HG02973 (cell line): ENCODE measurements around the gene ZDHHC11.
"Not testable (repeated sequence)": the region's sequence is repeated elsewhere in the genome, so short reads cannot be mapped to it uniquely, and the experiment has no call there.

Source experiments
- ATAC-seq: cut with Tn5 transposase; IDR thresholded peaks from one replicate; pipeline ENCODE4 v1.9.1; 2021; ENCODE audit warnings: moderate library complexity; ENCODE audit not compliant: unreplicated experiment

Gene ZDHHC11

DNA sequence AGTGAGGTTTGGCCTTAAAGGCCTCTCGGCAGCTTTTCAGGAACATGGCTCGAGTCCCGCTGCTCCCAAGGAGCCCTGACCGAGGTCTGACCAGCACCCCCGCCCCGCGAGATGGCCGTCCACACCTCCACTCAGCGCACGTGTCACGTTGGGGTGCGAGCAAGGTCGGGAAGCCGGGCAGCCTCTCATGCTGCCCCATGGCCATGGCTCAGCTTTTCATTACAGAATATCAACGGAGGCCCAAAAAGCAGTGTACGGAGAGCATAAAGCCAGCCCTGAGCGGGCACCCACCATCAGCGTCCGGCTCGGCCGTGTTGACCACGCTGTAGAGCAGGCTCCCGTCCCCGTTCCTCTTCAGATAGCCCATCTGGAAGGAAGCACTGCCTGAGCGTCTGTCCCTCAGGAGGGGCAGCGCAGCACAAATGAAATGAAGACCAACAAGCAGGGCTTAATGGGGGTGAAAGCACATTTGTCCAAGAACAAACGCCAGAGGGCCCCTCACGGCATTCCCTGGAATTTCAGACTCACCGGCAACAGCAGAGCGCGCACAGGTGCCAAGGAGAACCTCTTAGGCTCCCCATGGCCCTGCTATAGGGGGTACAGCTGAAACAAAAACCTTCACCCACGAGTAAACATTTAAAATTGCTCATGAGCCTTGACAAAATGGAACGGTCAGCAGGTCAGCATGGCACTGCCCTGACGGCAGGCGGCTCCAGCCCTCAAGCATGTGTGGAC, 30.2 kb upstream of the ZDHHC11 start:
- ATAC-seq = no peak

DNA sequence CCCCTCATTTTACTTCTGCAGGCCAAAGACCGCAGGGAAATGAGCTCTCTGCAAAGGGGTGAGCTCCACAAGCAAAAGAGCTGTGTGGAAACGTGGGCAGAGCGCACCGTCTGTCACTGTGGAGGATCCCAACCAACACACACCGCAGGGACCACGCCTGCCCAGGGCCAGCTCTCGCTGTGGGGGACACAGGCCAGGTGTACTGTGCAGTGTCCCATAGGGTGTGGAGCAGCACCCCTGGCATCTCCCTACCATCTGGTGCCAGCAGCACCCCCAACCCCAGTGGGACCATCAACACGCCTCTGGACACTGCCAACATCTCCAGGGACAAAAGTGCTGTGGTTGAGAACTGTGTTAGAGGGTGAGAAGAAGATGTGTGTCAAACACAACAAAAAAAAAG, 27.9 kb upstream of the ZDHHC11 start:
- ATAC-seq = not testable (repeated sequence)

DNA sequence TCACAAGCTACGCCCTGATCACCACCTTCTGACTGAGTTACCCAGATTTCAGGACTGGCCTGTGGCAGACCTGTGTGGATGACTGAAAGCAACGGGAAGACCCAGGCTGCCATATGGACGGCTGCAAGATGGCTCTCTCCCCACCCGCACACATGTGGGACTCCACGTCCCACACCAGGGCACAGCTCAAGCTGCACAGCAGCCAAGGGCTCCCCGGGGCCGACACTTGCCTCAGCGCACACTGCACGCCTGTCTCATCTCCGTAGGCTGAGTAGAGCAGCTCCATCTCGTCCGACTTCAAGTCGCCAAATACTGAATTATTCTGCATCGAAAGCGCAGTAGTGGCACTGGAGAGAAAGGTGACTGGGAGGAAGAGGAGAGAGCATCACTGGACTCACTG, 27.3 kb upstream of the ZDHHC11 start:
- no peak for ATAC-seq

DNA sequence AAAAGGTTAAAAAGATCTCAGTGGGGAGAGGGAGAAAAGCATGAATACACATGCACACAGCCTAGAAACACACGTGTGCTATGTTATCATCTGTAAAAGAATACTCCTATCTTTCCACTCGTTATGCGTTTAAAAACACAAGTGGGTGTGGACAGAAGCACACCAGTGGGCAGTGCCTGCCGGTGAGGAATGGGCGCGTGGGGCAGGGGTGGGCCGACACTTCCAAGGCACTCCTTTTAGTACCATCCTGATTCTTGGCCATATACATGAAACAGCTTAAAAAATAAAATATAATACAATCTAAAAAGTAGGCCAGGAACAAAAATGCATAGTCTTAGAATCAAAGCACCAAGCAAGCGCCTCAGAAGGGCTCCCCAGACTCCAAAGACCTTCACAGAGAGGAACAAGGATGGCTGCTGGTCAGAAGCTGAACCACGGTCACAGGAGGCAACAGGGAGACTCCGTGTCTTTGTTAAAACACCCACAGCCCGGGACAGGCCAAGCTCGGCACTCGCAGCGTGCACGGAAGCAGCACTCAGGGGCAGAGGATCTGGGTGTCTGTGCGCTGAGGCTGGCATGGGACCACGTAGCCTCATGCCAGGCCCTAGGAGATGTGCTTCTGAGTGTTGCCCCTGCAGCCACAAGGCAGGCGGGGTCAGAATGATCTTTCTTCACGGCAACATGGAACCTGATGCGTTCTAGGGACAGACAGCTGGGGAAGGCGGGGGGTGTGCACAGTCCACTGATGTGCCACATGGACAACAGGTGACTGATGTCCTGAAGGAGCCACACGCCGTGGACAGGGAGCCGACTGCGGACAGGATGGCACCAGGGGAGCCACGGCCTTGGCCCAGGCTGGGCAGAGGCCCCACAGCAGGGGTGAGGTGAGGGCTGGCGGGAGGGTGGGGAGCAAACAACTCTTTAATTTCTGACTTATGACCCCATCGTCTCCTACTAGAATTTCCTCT, 25.9 kb upstream of the ZDHHC11 start:
- no peak for ATAC-seq

GRCh38 chr5:875931-876330, 25.1 kb upstream of the ZDHHC11 start:
- no peak for ATAC-seq

GRCh38 chr5:873328-873727, 22.5 kb upstream of the ZDHHC11 start:
- ATAC-seq = no peak

DNA sequence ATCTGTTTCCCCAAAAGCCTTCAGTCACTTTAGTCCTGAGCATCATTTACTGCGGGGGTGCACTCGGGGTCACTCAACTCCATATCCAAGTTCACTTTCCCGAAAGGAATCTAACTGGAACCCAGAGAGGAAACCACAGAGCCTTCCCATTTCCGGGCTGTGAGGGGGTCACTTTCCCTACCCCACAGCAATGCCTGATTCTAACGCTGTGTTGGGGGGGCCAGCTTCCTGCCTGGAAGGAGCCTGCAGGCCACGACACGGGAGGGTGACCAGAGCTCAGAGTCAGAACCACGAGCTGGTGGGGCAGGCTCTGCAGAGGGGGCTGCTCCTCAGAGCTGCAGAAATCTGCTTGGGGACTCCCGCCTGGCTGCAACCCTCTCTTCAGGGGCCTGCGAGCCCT, 21.5 kb upstream of the ZDHHC11 start:
- no peak for ATAC-seq

DNA sequence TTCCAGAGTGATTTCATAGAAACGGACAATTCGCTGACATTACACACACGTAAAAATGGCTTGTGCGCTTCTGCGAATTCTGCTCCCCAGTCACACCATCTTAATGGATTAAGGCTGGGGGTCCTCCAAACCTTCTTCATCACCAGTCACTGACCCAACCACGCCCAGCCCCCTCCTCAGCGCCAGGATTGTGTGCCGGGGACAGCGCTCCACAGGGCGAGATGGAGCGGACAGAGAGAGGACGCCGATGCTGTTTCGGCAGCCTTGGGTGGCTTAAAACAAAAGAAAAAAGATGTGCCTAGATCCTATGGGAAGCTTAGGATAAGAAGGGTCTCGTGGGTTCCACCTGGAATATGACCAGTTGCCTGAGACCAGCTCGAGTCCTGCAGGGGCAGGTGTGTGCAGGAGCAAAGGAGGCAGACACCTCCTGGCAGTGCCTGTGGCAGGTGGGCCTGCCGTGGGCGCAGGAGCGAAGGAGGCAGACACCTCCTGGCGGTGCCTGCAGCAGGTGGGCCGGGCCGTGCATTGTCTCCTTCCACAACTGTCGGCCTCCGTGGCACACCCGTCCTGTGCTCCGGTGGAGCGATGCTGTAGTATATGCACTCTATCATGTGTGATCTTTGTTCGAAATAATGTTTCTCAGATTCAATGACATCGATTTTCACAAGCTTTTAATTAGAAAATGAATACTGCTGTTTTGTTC, 21.0 kb upstream of the ZDHHC11 start:
- ATAC-seq = no peak

DNA sequence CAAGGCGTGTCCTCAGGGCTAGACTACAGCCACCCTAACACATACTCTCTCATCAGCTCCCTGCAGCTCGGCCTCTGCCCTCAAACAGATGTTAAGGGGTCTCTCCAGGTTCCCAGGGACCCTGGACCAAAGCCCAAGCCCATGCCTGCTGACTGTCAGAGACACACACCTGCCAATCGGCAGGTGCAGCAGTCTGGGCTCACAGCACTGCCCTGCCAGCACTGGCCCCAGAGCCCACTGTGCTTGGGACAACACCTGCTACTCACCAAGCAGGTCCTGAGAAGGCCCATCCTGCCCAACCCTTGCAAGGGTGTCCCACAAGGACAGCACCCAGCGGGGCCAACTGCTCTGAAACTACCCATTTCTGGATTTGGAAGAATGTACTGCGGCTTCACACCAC, 20.2 kb upstream of the ZDHHC11 start:
- no peak for ATAC-seq

DNA sequence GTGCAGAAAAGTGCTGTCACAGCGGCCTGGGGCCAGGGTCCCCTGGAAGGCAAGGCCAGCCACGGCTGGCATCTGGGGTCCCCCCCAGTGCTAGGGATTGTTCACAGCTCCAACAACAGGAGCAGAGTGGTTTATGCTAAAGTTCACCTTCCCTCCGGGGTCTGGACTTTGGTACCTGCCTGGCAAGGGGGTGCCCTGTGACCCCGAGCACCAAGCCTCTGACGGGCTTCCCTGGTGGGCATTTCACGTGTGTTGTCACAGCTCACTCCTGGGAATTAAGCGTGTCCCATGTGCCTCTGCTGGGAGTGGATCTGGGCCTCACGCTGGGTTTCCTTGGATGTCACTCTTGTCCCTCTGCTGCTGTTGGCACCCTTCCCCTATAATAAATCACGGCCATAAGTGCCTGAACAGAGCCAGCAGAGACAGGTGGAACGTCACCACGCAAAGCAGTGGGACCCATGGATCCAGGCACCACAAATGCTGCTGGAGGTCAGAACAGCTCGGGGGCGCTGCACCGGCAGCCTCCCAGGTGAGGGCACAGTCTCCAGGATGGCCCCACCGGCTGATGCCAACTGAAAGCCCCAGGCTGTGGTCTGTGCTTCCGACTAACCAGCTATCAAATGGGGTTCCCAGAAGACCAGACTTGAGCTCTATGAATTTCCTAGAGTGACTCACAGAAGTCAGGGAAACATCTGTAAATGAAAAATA, 17.8 kb upstream of the ZDHHC11 start:
- ATAC-seq = no peak

- no peak for ATAC-seq
These were observed 16.6 kb upstream of the ZDHHC11 start for GRCh38 chr5:867300-867870.

DNA sequence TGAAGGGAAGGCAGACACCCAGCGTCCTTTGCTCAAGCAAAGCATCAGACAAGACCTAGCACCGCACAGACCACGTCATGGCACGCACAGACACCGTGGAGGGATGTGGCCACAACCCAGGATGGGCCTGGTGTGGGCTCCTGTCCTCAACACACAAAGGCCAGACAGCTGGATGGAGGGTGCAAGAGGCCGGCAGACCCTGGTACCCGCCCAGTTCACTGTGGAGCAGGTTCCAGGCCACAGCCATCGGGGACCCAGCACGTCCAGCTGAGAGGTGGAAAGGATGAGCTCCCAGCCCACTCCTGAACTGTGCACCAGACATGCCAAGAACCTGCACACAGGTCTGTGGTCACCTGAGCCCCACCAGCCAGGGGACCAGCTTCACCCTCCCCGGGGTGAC, 15.0 kb upstream of the ZDHHC11 start:
- no peak for ATAC-seq

DNA sequence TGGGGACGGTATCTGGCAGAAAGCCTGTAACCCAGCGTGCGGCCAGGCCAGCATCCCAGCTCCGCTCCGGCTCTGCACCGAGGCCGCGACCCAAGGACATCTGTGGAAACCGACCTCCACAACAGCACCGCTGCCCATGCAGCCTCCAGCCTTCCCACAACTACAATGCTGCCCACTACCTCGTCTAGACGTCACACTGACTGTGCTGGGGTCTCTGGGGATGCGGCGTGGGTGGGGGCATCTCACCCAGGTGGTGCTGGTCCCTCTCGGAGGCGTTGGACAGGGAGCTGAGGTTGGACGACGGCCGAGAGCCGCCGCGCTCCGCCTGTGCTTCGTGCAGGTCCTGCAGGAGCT, 14.4 kb upstream of the ZDHHC11 start:
- no peak for ATAC-seq

DNA sequence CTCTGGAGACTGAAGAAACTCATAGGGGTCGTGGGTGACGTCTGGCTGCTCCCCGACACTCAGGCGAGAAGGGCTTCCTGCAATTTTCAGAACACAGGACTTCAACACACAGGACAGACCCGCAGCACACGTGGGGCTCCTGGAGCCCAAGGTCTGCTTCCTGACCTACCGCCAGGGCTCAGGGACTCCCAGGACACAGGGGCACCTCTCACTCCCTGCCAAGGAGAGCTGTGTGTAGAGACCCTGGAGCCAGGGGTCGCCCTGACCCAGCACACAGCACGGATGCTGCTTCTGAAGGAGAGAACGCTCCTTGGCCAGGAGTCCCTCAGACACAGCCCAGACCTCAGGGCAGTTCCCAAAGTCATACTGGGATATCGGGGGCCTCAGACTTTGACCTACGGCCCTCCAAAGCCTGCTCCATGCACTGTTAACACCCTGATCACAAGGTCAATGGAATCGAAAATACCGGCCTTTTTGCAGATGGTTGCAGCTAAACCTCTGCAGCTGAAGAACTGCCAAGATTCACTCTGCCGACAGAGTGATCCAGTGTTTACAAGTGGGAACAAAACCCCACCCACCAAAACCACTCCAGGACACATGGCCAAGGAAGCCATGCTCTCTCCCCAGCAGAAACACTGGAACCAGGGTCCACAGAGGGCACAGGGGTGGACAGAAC, 13.8 kb upstream of the ZDHHC11 start:
- no peak for ATAC-seq

DNA sequence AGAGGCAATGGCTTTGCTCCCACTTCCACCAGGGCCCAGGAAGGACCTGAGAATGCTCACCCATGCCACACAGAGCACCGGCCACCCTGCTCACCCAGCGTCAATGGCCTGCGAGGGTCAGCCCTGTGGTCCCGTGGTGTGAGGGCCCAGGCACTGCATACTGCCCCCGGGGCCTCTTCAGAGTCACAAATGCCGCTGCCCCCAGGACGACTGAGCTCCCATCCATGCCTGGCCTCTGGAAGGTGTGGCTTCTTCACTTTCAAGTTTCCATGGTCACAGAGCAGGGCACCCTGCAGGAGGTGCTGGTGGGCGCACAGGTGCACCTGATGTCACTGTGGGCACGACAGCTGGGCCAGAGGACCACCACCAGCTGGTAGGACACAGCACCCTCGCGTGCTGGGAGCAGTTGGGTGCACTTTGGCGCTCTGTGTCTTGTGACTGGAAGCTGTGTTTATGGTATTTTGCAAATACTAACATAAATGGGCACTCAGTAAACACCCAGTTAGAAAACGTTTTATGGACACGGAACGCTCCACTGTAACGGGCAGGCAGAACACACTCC, 12.5 kb upstream of the ZDHHC11 start:
- no peak for ATAC-seq

- ATAC-seq = no peak
These were observed 11.8 kb upstream of the ZDHHC11 start for GRCh38 chr5:862367-863243.

DNA sequence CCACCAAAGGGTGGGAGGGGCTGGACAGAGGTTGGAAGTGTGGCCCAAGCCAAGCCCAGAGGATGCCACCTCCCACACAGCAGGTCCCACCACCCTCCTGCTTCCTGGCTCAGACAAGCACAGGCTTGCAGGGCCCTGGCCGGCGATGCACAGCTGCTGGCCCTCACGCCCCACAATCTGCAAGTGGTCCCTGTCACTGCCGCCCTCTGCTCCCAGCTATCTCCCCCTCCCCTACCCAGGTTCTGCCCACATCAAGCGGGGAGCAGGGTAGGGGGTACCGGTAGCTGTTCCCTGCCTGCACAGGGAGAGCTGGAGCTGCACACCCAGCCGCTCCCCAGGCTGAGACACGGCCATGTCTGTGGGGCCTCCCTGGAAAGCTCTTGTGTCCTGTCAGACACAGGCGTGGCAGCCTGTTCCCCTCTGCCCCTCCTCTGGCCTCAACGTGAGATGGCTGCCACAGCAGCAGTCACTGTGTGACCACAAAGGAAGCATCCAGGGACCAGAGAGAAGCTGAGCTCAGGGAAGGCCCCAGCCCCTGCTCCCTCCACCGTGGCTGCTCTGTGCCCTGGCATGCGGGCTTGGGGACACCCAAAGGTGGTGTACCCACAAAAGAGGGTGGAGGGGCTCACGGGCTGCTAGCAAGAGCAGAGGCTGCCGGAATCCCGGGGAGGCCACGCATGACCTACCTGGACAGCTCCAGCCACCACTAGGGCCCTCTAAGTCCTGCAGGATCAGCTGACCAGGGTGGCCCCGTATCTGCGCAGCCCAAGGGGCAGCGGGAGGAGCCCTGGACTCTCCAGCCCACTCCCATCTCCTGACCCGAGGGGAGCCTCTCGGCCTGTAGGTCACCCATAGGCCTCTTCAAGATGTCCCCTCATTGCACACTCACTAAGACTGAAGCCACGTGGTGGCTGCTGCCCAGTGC, 10.9 kb upstream of the ZDHHC11 start:
- no peak for ATAC-seq
